ENCODE measurements around the gene AQP2. TPM values are rescaled to one million over a fixed set of nuclear protein-coding genes. Genes with fewer than 3 reads are reported as not detected.

AQP2 gene
- total RNA-seq, 1 donor from 2014 or later: not detected

DNA sequence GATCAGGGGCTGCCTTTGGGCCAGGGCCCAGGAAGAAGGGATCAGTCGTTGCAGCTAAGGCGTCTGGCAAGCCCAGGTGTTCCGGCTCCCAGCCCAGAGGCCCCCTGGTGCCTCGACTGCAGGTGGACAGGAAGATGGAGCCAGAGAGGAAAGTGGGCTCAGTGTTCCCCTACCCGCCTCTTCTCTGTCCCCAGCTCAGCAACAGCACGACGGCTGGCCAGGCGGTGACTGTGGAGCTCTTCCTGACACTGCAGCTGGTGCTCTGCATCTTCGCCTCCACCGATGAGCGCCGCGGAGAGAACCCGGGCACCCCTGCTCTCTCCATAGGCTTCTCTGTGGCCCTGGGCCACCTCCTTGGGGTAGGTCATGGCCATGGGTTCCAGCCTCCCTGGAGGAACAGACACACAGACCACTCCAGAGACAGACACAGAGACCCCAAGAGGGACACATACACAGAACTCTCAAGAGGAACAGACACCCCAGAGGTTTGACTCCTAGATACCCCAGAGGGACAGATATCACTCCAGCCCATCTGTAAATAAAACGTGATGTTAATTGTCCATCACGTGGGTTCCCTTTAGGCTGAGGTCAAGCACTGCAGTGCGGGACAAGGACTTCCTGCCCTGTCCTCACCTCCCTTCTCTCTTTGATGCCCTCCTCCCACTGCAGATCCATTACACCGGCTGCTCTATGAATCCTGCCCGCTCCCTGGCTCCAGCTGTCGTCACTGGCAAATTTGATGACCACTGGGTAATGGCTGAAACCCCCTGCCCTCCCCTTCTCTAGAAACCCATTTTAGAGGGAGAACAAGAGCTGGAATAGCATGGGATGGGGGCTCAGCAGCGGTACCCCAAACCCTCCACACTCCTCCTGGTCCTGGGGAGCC, 3.7 kb downstream of the AQP2 start:
- Histone ChIP-seq H3K4me3 (ENCODE audit: low read depth, low read length) (no peak overlapping the region), H3K36me3 (ENCODE audit: control insufficient read depth, insufficient read depth, low read length) (no peaks in the 10 kb centered on the region), H3K27me3 (ENCODE audit: control insufficient read depth, insufficient read depth, low read length) (peaks cover 24% of the 10 kb centered on the region)
- TF ChIP-seq, protein P1, sequence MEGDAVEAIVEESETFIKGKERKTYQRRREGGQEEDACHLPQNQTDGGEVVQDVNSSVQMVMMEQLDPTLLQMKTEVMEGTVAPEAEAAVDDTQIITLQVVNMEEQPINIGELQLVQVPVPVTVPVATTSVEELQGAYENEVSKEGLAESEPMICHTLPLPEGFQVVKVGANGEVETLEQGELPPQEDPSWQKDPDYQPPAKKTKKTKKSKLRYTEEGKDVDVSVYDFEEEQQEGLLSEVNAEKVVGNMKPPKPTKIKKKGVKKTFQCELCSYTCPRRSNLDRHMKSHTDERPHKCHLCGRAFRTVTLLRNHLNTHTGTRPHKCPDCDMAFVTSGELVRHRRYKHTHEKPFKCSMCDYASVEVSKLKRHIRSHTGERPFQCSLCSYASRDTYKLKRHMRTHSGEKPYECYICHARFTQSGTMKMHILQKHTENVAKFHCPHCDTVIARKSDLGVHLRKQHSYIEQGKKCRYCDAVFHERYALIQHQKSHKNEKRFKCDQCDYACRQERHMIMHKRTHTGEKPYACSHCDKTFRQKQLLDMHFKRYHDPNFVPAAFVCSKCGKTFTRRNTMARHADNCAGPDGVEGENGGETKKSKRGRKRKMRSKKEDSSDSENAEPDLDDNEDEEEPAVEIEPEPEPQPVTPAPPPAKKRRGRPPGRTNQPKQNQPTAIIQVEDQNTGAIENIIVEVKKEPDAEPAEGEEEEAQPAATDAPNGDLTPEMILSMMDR (IDR thresholded peaks at IDR 0.05; ENCODE audit: insufficient read depth, low read length, poor library complexity, severe bottlenecking): no peak
- DNase-seq (ENCODE audit: low read depth): no peak

DNA sequence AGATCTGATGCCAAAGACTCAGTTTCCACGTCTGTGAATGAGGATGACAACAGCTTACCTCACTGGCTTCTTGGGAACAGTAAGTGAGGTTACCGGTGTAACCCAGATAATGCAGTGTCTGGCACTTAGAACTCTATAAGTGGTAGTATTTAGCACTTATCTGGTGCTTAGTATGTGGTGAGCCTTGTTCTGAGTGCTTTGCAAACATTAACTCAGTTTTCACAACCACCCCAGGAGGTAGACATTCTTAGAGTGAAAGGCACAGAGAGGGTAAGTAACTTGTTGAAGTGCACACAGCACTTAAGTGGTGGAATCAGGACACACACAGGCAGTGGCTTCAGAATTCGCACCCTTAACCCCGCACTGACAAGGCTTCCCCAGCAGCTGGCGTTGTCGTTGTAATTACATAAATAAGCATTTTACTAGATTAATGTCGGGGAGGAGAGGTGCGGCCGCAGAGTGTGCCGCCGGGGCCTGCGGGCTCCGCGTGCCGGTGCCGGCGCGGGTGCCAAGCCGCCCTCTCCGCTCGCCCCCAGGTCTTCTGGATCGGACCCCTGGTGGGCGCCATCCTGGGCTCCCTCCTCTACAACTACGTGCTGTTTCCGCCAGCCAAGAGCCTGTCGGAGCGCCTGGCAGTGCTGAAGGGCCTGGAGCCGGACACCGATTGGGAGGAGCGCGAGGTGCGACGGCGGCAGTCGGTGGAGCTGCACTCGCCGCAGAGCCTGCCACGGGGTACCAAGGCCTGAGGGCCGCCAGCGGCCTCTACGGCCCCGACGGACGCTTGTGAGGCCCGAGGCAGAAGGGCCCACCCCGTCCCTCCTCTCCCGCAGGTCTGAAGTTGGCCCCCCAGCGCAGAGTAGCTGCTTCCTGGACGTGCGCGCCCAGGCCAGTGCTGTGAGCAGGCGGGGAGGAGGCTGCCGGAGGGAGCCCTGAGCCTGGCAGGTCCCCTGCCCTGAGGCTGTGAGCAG, 4.6 kb downstream of the AQP2 start:
- no peaks in the 10 kb centered on the region for H3K36me3 ChIP-seq (ENCODE audit: control insufficient read depth, insufficient read depth, low read length)
- no peak overlapping the region for H3K4me3 ChIP-seq (ENCODE audit: low read depth, low read length)
- TF ChIP-seq, protein P1 (IDR thresholded peaks at IDR 0.05; ENCODE audit: insufficient read depth, low read length, poor library complexity, severe bottlenecking): no peak
- H3K27me3 ChIP-seq (ENCODE audit: control insufficient read depth, insufficient read depth, low read length): peaks cover 24% of the 10 kb centered on the region
- no peak for DNase-seq (ENCODE audit: low read depth)

DNA sequence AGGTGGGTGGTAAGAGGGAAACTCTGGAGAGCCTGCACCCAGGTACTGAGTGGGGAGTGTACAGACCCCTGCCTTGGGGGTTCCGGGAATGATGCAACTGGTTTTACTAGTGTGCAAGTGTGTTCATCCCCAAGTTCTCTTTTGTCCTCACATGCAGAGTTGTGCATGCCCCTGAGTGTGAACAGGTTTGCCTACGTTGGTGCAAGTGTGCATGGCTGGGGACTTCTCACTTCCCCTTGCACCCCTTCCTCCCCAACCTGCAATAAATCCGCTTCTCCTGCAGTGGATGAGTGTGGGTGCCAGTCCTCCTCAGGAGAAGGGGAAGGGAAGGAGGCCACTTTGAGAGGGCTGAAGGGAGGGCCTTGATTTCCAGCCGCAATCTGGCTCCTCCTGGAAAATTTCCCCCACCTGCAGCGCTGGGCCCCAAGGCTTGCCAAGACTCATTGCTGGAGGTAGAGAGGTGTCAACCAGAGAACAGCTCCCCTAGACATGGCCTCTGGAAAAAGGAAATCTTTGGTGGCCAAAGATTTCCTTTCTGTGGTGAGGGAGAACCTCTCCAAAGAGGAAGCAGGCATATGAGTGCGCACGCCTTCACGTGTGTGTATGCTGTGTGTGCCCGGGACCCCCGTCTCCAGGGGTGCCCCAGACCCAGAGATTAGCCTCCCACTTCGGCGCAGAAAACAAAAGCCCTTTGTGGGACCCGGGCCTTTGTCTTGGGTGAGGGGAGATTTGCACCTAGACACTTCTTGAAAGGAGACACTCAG, 5.5 kb downstream of the AQP2 start:
- H3K27me3 ChIP-seq (ENCODE audit: control insufficient read depth, insufficient read depth, low read length): peaks cover 30% of the 10 kb centered on the region
- no peak overlapping the region for H3K4me3 ChIP-seq (ENCODE audit: low read depth, low read length)
- H3K36me3 ChIP-seq (ENCODE audit: control insufficient read depth, insufficient read depth, low read length): no peaks in the 10 kb centered on the region
- TF ChIP-seq, protein P1 (IDR thresholded peaks at IDR 0.05; ENCODE audit: insufficient read depth, low read length, poor library complexity, severe bottlenecking): no peak
- no peak for DNase-seq (ENCODE audit: low read depth)

DNA sequence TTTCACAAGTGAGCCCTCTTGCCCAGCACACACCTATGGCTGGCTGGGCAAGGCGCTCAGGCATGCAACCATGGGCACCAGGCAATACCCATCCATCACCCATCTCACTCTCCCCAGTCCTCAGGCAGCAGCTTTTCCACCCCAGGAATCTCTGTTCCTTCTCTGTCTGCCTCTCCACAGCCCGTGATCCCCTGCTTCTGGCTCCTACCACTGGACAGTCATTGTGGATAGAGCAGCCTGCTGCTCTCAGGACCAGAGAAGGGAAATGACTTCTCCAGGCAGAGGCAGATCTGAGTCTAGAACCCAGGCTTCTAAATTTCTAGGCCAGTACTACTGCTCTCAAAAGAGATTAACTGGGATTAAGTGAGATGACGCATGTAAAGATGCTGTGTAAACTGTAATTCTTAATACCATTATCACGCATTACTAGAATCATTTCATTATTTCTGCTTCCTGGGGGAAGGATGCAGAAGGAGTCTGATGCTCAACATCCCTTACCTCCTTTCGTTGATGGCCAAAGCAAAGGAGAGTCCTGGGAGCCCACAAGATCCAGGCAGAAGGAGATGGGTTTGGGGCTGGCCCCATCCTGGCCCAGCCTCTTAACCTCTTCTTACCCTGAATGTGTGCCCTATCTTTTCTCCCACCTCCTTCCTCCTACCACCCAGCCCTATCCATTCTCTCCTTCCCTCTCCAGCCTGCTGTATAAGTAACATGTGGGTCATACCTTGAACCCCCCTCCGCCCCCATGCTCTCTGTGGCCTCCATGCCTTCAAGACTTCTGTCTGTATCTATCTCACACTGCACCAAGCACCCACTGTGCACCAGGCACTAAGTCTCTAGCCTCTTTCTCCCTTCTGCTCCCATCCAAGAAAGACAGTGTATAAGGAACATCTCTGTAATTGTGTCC, 6.4 kb downstream of the AQP2 start:
- Histone ChIP-seq H3K36me3 (ENCODE audit: control insufficient read depth, insufficient read depth, low read length) (no peaks in the 10 kb centered on the region), H3K27me3 (ENCODE audit: control insufficient read depth, insufficient read depth, low read length) (peaks cover 35% of the 10 kb centered on the region), H3K4me3 (ENCODE audit: low read depth, low read length) (no peak overlapping the region)
- TF ChIP-seq, protein P1 (IDR thresholded peaks at IDR 0.05; ENCODE audit: insufficient read depth, low read length, poor library complexity, severe bottlenecking): no peak
- DNase-seq (ENCODE audit: low read depth): no peak

DNA sequence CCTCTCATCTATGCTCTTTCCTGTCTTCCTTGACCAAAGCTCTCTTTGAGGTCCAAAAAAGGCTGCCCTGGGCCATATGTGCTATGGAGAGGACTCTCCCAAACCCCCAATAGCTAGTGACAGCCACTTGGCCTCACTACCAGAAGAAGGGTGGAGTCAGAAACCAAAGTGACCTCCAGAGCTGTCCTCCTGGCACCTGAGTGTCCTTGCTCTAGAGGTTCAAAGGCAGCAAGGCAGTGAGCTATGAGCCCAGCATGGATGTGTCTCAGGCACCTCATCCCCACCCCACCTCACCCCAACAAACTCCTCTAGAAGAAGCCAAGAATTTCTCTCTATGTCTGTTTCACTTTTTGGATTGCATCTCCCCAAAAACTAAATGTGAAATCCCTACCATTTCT, 7.0 kb downstream of the AQP2 start:
- no peaks in the 10 kb centered on the region for H3K36me3 ChIP-seq (ENCODE audit: control insufficient read depth, insufficient read depth, low read length)
- no peak for DNase-seq (ENCODE audit: low read depth)
- H3K4me3 ChIP-seq (ENCODE audit: low read depth, low read length): no peak overlapping the region
- H3K27me3 ChIP-seq (ENCODE audit: control insufficient read depth, insufficient read depth, low read length): peaks cover 38% of the 10 kb centered on the region
- TF ChIP-seq, protein P1 (IDR thresholded peaks at IDR 0.05; ENCODE audit: insufficient read depth, low read length, poor library complexity, severe bottlenecking): no peak
